Measurements from ENCODE around the gene AP3D1. TPM values are rescaled to one million over a fixed set of nuclear protein-coding genes. Genes with fewer than 3 reads are reported as not detected.

AP3D1 gene
- total RNA-seq, 1 donor from 2014 or later, result 109 TPM

DNA sequence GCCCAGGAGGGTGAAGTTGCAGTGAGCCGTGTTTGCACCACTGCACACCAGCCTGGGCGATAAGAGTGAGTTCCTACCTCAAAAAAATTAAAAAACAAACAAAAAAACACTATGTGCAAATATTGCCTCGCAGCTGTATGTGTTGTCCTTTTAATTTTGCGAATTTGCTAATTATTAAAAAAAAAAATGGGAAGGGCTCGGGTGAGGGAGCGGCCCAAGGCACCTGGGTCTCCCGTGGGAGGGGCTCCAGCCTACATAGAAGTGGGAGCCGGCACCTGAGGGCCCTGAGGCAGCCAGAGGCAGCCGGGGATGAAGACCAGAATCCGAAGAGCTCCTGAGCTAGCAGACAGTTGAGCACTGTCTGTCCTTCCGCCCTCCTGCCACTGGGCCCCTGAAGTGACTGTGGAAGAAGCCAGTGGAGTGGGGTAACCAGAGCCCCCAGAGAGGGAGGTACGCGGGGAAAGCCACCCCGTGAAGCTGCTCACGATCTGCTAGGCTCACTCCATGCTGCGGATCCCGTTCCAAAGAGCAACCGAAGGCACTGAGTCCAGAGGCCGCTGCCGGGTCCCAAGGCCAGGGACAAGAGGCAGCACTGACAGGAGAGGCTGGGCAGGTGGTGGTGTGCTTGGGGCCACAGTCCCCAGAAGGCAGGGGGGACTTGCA is 48.2 kb downstream of the AP3D1 start:
- H3K27ac ChIP-seq, result no peak overlapping the region
- no peak for DNase-seq
- H3K9me3 ChIP-seq, result no peaks in the 10 kb centered on the region
- no peak overlapping the region for H3K4me3 ChIP-seq
- intact Hi-C loops (cut with DNase I), result no loop called here
- peaks cover 74% of the 10 kb centered on the region for H3K36me3 ChIP-seq
- ATAC-seq, result no peak
- H3K27me3 ChIP-seq, result no peaks in the 10 kb centered on the region
- H3K4me1 ChIP-seq, result no peaks in the 10 kb centered on the region
- TF ChIP-seq, protein P1, sequence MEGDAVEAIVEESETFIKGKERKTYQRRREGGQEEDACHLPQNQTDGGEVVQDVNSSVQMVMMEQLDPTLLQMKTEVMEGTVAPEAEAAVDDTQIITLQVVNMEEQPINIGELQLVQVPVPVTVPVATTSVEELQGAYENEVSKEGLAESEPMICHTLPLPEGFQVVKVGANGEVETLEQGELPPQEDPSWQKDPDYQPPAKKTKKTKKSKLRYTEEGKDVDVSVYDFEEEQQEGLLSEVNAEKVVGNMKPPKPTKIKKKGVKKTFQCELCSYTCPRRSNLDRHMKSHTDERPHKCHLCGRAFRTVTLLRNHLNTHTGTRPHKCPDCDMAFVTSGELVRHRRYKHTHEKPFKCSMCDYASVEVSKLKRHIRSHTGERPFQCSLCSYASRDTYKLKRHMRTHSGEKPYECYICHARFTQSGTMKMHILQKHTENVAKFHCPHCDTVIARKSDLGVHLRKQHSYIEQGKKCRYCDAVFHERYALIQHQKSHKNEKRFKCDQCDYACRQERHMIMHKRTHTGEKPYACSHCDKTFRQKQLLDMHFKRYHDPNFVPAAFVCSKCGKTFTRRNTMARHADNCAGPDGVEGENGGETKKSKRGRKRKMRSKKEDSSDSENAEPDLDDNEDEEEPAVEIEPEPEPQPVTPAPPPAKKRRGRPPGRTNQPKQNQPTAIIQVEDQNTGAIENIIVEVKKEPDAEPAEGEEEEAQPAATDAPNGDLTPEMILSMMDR (IDR thresholded peaks at IDR 0.05), result no peak

DNA sequence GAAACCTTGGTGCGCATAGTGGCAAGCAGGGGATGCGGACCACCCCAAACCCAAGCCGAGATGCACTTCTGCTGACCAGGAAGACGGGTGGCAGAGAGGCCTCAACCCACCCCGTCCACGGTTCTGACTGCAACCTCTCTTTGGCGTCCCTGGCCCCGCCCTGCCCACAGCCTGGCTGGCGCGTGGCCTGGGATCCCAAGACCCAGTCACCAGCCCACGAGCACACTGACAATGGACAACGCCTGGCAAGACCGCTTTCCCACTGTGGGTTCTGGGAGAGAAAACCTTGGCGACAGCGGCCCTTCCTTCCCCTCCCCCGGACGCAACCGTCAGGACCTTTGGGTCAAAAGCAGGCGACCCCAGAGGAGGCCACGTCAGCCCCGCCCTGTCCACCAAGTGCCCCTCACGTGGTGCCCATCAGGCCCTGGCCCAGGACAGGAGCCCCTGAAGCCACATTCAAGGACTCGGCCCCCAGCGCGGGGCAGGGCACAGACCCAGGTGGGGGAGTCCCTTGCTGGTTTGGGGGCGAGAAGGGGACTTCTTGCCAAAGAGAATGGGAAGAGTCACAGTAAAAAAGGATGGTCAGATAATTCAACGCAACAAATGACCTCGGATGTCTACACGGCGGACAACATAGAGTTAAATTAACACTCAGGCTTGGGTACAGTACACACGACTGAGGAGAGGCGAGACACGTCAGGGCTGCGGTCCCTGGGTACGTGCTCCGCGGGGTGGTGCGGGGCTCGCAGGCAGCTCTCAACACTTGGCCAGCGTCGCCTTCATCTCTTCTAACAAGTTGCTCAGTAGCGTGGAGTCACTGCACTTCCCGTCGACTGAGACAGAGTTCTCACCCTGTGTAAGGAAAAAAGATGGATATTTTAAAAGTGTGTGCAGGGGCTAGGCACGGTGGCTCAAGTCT is 49.7 kb downstream of the AP3D1 start:
- no peaks in the 10 kb centered on the region for H3K9me3 ChIP-seq
- no peak for ATAC-seq
- peaks cover 59% of the 10 kb centered on the region for H3K36me3 ChIP-seq
- intact Hi-C loops (cut with DNase I), result no loop called here
- H3K27ac ChIP-seq, result no peak overlapping the region
- no peaks in the 10 kb centered on the region for H3K27me3 ChIP-seq
- TF ChIP-seq, protein P1 (IDR thresholded peaks at IDR 0.05), result no peak
- no peak overlapping the region for H3K4me3 ChIP-seq
- no peak for DNase-seq
- peaks cover 7% of the 10 kb centered on the region for H3K4me1 ChIP-seq

DNA sequence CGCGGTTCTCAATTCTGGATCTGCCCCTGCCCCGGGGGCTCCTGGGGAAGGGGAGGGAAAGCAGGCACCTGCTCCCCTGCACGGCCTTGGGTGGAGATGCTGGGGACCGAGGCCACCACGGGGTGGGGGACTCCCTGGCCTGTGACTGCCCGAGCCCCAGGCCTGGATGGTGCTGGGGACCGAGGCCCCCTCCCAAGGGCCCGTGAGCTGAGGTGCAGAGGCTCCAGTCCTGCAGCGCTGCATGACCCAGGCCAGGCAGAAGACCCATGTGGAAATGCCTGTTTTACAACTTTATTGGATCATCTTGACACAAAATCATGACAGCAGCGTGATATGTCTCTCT is 50.7 kb downstream of the AP3D1 start:
- H3K27me3 ChIP-seq, result no peaks in the 10 kb centered on the region
- H3K4me1 ChIP-seq, result peaks cover 7% of the 10 kb centered on the region
- H3K27ac ChIP-seq, result no peak overlapping the region
- no peak for ATAC-seq
- peaks cover 49% of the 10 kb centered on the region for H3K36me3 ChIP-seq
- no peaks in the 10 kb centered on the region for H3K9me3 ChIP-seq
- H3K4me3 ChIP-seq, result no peak overlapping the region
- TF ChIP-seq, protein P1 (IDR thresholded peaks at IDR 0.05), result no peak
- intact Hi-C loops (cut with DNase I), result no loop called here
- DNase-seq, result no peak

DNA sequence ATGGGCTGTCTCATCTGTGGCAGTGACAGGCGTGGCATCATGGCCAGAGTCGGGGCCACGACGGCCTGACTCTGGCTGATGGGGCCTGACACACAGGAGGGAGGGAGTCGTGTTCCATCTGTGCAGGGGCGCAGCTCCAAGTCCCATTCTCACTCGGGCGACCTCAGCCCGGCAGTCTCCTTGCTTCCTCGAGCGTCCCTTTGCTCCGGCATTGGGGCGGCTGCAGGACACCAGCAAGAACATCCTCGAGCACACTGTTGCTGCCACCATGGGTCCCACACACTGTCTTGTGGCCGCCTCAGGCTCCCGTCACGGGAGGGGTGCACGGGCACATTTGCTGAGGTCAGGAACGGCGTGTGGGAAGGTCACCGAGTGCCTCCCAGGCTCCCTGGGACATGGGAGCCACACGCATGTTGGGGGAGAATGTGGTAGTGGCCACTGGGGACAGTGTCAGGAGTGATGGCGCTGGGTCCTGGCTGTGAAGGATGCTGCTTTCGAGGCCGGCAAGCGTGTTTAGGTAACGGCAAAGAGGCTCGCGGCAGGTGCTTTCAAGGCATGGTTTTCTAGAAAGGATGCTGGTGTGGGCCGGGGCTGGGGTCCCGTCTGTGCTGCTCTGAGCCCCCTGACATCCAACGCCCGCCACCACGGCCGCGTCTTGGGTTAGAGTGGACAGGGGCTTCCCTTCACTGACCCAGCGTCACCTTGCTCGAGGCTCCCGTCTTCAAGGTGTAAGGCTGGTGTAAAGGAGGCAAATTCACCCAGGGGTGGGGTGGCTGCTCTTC is 51.2 kb downstream of the AP3D1 start:
- ATAC-seq (no peak), DNase-seq (no peak)
- TF ChIP-seq, protein P1 (IDR thresholded peaks at IDR 0.05), result no peak
- Histone ChIP-seq H3K27ac (no peak overlapping the region), H3K27me3 (no peaks in the 10 kb centered on the region), H3K9me3 (no peaks in the 10 kb centered on the region), H3K36me3 (peaks cover 43% of the 10 kb centered on the region), H3K4me3 (no peak overlapping the region), H3K4me1 (peaks cover 10% of the 10 kb centered on the region)
- intact Hi-C loops (cut with DNase I), result no loop called here

DNA sequence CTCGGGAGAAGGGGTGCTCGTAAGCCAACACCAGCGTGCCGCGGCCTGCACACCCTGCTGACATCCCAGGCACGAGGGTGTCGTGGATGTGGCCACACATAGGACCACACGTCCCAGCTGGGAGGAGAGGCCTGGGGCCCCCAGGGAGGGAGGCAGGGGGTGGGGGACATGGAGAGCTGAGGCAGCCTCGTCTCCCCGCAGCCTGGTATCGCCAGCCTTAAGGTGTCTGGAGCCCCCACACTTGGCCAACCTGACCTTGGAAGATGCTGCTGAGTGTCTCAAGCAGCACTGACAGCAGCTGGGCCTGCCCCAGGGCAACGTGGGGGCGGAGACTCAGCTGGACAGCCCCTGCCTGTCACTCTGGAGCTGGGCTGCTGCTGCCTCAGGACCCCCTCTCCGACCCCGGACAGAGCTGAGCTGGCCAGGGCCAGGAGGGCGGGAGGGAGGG is 52.3 kb downstream of the AP3D1 start:
- Histone ChIP-seq H3K9me3 (no peaks in the 10 kb centered on the region), H3K27ac (no peak overlapping the region), H3K27me3 (no peaks in the 10 kb centered on the region), H3K4me1 (peaks cover 20% of the 10 kb centered on the region), H3K36me3 (peaks cover 38% of the 10 kb centered on the region), H3K4me3 (no peak overlapping the region)
- ATAC-seq (no peak), DNase-seq (no peak)
- intact Hi-C loops (cut with DNase I), result no loop called here
- TF ChIP-seq, protein P1 (IDR thresholded peaks at IDR 0.05), result no peak

Measured in upper lobe of right lung (tissue), 1 donor.